Hepatocyte (in vitro differentiated cells): ENCODE results near the gene SOX4. TPM values are rescaled to one million over a fixed set of nuclear protein-coding genes. Genes with fewer than 3 reads are reported as not detected.

Experiments used
- DNase-seq: peaks from one replicate; pipeline ENCODE4 v3.0.0-alpha.2; 2016; ENCODE audit warnings: low spot score
- H2AFZ ChIP-seq: fragments of 200-600 bp; sonication (generic); 2 replicates; pipeline ENCODE4 v1.6.0; 2016; ENCODE audit warnings: antibody characterized with exemption, mild to moderate bottlenecking
- H3K27ac ChIP-seq: fragments of 200-600 bp; sonication (generic); 2 replicates; pipeline ENCODE4 v1.5.1; 2016; ENCODE audit warnings: mild to moderate bottlenecking
- H3K27me3 ChIP-seq: fragments of 200-600 bp; sonication (generic); 2 replicates; pipeline ENCODE4 v1.6.1; 2016
- H3K36me3 ChIP-seq: fragments of 200-600 bp; sonication (generic); replicated peaks from 2 replicates; pipeline ENCODE4 v1.5.1; 2016; ENCODE audit warnings: low read depth; ENCODE audit not compliant: insufficient read depth
- H3K4me1 ChIP-seq: fragments of 200-600 bp; sonication (generic); 2 replicates; pipeline ENCODE4 v1.5.1; 2016; ENCODE audit warnings: mild to moderate bottlenecking, moderate library complexity; ENCODE audit not compliant: insufficient read depth
- H3K4me2 ChIP-seq: fragments of 200-600 bp; sonication (generic); 2 replicates; pipeline ENCODE4 v1.6.0; 2016
- H3K4me3 ChIP-seq: fragments of 200-600 bp; sonication (generic); 2 replicates; pipeline ENCODE4 v1.5.1; 2016; ENCODE audit warnings: mild to moderate bottlenecking
- H3K79me2 ChIP-seq: fragments of 200-600 bp; sonication (generic); 2 replicates; pipeline ENCODE4 v1.6.0; 2017; ENCODE audit warnings: mild to moderate bottlenecking
- H3K9me2 ChIP-seq: fragments of 200-600 bp; sonication (generic); replicated peaks from 2 replicates; pipeline ENCODE4 v1.6.0; 2017; ENCODE audit warnings: mild to moderate bottlenecking; ENCODE audit not compliant: insufficient read depth
- H3K9me3 ChIP-seq: fragments of 200-600 bp; sonication (generic); 2 replicates; pipeline ENCODE4 v1.5.1; 2016; ENCODE audit warnings: low read depth, mild to moderate bottlenecking
- H4K20me1 ChIP-seq: fragments of 200-600 bp; sonication (generic); 2 replicates; pipeline ENCODE4 v1.6.0; 2016; ENCODE audit warnings: mild to moderate bottlenecking; ENCODE audit not compliant: insufficient read depth, poor library complexity, severe bottlenecking
- CTCF ChIP-seq: fragments of 200-600 bp; sonication (generic); IDR thresholded peaks from 2 replicates; pipeline ENCODE4 v1.5.1; 2016; ENCODE audit warnings: antibody characterized with exemption, mild to moderate bottlenecking; ENCODE audit not compliant: poor library complexity
- EZH2 ChIP-seq: fragments of 200-600 bp; sonication (generic); IDR thresholded peaks from 2 replicates; pipeline ENCODE4 v1.6.1; 2016; ENCODE audit warnings: antibody characterized with exemption, mild to moderate bottlenecking, borderline replicate concordance
- EZH2phosphoT487 ChIP-seq: fragments of 200-600 bp; sonication (generic); IDR thresholded peaks from one replicate; pipeline ENCODE4 v1.6.1; 2018; ENCODE audit warnings: antibody characterized with exemption, mild to moderate bottlenecking, low read depth, moderate library complexity; ENCODE audit not compliant: unreplicated experiment, severe bottlenecking
- WGBS: methylation state at CpG from one replicate; pipeline ENCODE4 v1.1.6; 2016; ENCODE audit warnings: low lambda C conversion rate; ENCODE audit errors: missing lambda C conversion rate; 5-methylcytosine and 5-hydroxymethylcytosine counted together
- polyA plus RNA-seq: library from polyadenylated mRNA; unstranded; fragments of >200 nt; fragmentation: Nextera tagmentation; extraction: Ambion mirVana; gene quantifications from 2 replicates; pipeline ENCODE4 v1.2.1, GENCODE V29; 2016
- total RNA-seq: library from RNA; depleted of rRNA; stranded (reverse); fragments of >200 nt; gene quantifications from 2 replicates; pipeline ENCODE4 v1.2.3, GENCODE V29; 2014

The SOX4 gene
- total and polyA plus RNA-seq, 2 experiments from 2014 or later = 62.2 to 92.5 TPM

DNA sequence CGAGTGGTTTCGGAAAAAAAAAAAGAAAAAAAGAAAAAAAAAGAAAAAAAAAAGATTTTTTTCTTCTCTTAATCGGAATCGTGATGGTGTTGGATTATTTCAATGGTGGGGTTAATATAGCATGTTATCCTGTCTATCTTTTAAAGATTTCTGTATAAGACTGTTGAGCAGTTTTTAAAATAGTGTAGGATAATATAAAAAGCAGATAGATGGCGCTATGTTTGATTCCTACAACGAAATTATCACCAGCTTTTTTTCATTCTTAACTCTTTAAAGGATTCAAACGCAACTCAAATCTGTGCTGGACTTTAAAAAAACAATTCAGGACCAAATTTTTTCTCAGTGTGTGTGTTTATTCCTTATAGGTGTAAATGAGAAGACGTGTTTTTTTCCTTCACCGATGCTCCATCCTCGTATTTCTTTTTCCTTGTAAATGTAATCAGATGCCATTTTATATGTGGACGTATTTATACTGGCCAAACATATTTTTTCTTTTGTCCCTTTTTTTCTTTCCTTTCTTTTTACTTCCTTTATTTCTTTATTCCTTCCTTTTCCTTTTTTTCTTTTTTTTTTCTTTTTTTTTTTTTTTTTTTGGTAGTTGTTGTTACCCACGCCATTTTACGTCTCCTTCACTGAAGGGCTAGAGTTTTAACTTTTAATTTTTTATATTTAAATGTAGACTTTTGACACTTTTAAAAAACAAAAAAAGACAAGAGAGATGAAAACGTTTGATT, 3.6 kb downstream of the SOX4 start:
- H3K79me2 ChIP-seq = peaks cover 59% of the 10 kb centered on the region
- peak; percentile 57 for DNase-seq

GRCh38 chr6:21597801-21598673, 4.5 kb downstream of the SOX4 start:
- WGBS = 4% methylated on average over 14 of the region's 14 CpGs
- no peak for DNase-seq
- Histone ChIP-seq H3K36me3 (no peaks in the 10 kb centered on the region), H3K9me3 (no peaks in the 10 kb centered on the region), H2AFZ (peak overlapping the region; percentile 6), H3K79me2 (peaks cover 59% of the 10 kb centered on the region), H4K20me1 (peaks cover 31% of the 10 kb centered on the region), H3K27ac (peak overlapping the region; percentile 93), H3K4me3 (peak overlapping the region; percentile 59), H3K9me2 (no peaks in the 10 kb centered on the region), H3K27me3 (no peaks in the 10 kb centered on the region), H3K4me1 (peaks cover 5% of the 10 kb centered on the region), H3K4me2 (peak overlapping the region; percentile 80)
- no peak for TF ChIP-seq EZH2
- no peak for TF ChIP-seq CTCF
- no peak for TF ChIP-seq EZH2phosphoT487

More for the DNA sequence above, 3.6 kb downstream of the SOX4 start:
- H3K4me1 ChIP-seq = peaks cover 5% of the 10 kb centered on the region
- H2AFZ ChIP-seq = peak overlapping the region; percentile 6
- no peaks in the 10 kb centered on the region for H3K36me3 ChIP-seq
- no peaks in the 10 kb centered on the region for H3K27me3 ChIP-seq
- peak overlapping the region; percentile 93 for H3K27ac ChIP-seq
- H3K9me2 ChIP-seq = no peaks in the 10 kb centered on the region
- peaks cover 31% of the 10 kb centered on the region for H4K20me1 ChIP-seq
- H3K4me3 ChIP-seq = peak overlapping the region; percentile 59
- no peaks in the 10 kb centered on the region for H3K9me3 ChIP-seq
- WGBS = 2% methylated on average over 14 of the region's 14 CpGs
- H3K4me2 ChIP-seq = peak overlapping the region; percentile 80
- TF ChIP-seq EZH2phosphoT487 (no peak), EZH2 (no peak), CTCF (peak; percentile 62)

DNA sequence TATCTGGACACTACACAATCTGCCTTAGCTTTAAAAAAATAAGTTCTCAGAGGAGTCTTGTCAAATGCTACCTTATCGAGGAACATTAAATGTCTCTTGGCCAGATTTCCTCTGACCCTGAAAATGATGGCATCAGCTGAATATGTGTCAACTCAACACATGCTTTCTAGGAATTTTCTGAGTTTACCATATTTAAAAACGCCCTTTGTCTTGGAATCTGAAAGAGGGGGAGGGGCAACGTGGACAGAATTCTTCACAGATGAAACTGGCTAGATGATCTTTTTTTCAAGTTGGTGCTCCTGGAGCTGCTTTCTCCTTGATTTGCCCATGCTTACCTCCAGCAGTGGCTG, 5.1 kb downstream of the SOX4 start:
- peaks cover 59% of the 10 kb centered on the region for H3K79me2 ChIP-seq
- H4K20me1 ChIP-seq = peaks cover 31% of the 10 kb centered on the region
- H3K4me2 ChIP-seq = peak overlapping the region; percentile 80
- H3K4me3 ChIP-seq = peak overlapping the region; percentile 59
- no peak for DNase-seq
- WGBS = 20% methylated on average over 3 of the region's 3 CpGs
- H3K36me3 ChIP-seq = no peaks in the 10 kb centered on the region
- H3K27ac ChIP-seq = peak overlapping the region; percentile 93
- peaks cover 5% of the 10 kb centered on the region for H3K4me1 ChIP-seq
- no peaks in the 10 kb centered on the region for H3K9me3 ChIP-seq
- no peaks in the 10 kb centered on the region for H3K27me3 ChIP-seq
- no peak overlapping the region for H2AFZ ChIP-seq
- H3K9me2 ChIP-seq = no peaks in the 10 kb centered on the region
- no peak for TF ChIP-seq EZH2phosphoT487
- TF ChIP-seq EZH2 = no peak
- no peak for TF ChIP-seq CTCF
